Amygdala (tissue), 56 donors: ENCODE results near the gene PDZD4.

ENCODE experiments used
- DNase-seq, 56 donors: peaks; one replicate each; lab custom pipeline; 2025; lab: John Stamatoyannopoulos, UW

PDZD4 gene

GRCh38 chrX:153868576-153869472 lies 38.5 kb upstream of the PDZD4 start:
- no peak for DNase-seq

GRCh38 chrX:153867671-153868070 lies 37.3 kb upstream of the PDZD4 start:
- DNase-seq: no peak

GRCh38 chrX:153867139-153867538 lies 36.8 kb upstream of the PDZD4 start:
- DNase-seq: no peak

GRCh38 chrX:153866302-153867019 lies 36.1 kb upstream of the PDZD4 start:
- DNase-seq: no peak

- DNase-seq: no peak
Observed at GRCh38 chrX:153865685-153866084, 35.3 kb upstream of the PDZD4 start.

- DNase-seq: no peak
Observed at GRCh38 chrX:153865321-153865580, 34.9 kb upstream of the PDZD4 start.

- DNase-seq: no peak
Observed at GRCh38 chrX:153864561-153865320, 34.4 kb upstream of the PDZD4 start.

- no peak for DNase-seq
Observed at GRCh38 chrX:153864101-153864500, 33.8 kb upstream of the PDZD4 start.

- DNase-seq: no peak
Observed at GRCh38 chrX:153863251-153863991, 33.1 kb upstream of the PDZD4 start.

- no peak for DNase-seq
Observed at GRCh38 chrX:153862369-153863250, 32.3 kb upstream of the PDZD4 start.

- DNase-seq: no peak
Observed at GRCh38 chrX:153861733-153862310, 31.5 kb upstream of the PDZD4 start.

GRCh38 chrX:153861151-153861550 lies 30.8 kb upstream of the PDZD4 start:
- DNase-seq: no peak

GRCh38 chrX:153857348-153857903 lies 27.1 kb upstream of the PDZD4 start:
- DNase-seq: no peak

GRCh38 chrX:153854702-153855101 lies 24.4 kb upstream of the PDZD4 start:
- DNase-seq: no peak

GRCh38 chrX:153853902-153854267 lies 23.5 kb upstream of the PDZD4 start:
- DNase-seq: no peak

- no peak for DNase-seq
Observed at GRCh38 chrX:153853180-153853901, 23.0 kb upstream of the PDZD4 start.

- DNase-seq: no peak
Observed at GRCh38 chrX:153851981-153852380, 21.6 kb upstream of the PDZD4 start.

GRCh38 chrX:153848325-153848724 lies 18.0 kb upstream of the PDZD4 start:
- DNase-seq: no peak
